ENCODE results near the gene TMTC2.

- TF ChIP-seq EZH2 (IDR thresholded peaks at IDR 0.05): no peak
- no peak for TF ChIP-seq POLR2AphosphoS5 (IDR thresholded peaks at IDR 0.05; ENCODE audit: borderline replicate concordance, low read depth, low read length)
Observed at GRCh38 chr12:82652071-82652470, 34.6 kb upstream of the TMTC2 start.

All from SK-N-MC (cell line).